Stimulated activated CD4-positive, alpha-beta T cell treated with anti-CD3 and anti-CD28 coated beads, Interleukin-1b, Interleukin-23, amount 100 ng/mL, for 48 hours (primary cell): Measurements from ENCODE around the gene KDM1B.
A peak's percentile ranks its signal among the peaks of the same experiment; 100 is the strongest.

Source experiments
- DNase-seq: peaks from one replicate; pipeline ENCODE4 v3.0.0-alpha.2; 2020

The KDM1B gene

GRCh38 chr6:18240230-18240629, 85.0 kb downstream of the KDM1B start:
- DNase-seq: no peak

DNA sequence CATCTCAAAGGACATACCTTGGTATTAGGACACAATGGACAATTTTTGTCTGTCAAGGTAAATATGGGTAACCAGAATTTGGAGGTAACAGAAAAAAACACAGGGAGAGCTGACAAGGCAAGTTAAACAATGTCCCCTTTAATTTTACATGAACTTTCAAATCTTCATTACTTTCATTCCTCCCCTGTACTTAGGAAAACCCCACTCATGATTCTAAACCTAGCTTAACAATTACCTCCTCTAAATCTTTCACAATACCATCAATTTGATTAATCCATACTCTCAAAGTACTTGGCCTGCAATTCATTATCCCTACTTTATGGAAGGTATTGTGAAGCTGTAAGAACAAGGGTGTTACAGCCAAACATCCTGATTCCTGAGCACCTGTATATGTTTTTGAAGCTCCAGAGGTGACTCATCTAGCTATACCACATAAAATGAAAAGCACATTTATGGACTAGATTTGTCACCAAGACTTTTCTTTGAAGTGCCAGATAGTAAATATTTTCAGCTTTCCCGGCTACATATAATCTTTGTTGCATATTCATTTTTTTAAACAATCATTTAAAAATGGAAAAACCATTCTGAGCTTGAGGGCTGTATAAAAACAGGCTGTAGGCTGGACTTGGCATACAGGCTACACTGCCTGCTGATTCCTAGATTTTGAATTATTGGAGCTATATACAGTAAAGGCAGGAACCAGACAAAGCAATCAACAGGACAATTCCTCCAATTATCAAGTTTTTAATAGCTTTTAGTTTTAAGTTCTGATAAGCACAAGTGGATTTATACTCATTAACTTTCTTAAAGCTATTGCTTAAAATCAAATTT, 86.2 kb downstream of the KDM1B start:
- DNase-seq: no peak

DNA sequence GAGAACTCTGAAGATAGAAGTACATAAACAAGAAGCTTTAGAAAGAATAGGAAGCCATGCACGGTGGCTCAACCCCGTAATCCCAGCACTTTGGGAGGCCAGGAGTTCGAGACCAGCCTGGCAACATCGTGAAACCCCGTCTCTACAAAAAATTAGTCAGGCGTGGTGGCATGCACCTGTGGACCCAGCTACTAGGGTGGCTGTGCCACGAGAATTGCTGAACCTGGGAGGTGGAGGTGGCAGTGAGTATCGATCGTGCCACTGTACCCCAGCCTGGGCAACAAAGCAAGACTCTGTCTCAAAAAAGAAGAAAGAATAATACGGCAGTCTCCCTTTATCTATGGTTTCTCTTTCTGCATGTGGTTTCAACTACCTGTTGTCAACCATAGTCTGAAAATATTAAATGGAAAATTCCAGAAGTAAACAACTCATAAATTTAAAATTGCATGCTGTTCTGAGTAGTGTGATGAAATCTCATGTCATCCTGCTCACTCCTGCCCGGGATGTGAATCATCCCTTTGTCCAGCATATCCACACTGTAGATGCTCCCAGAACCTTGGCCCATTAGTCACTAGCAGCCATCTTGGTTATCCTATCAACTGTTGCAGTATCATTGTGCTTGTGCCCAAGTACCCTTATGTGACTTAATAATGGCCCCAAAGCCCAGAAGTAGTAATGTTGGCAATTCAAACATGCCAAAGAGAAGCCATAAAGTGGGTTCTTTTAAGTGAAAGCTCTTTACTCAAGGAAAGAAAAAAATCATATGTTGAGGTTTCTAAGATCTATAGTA, 87.0 kb downstream of the KDM1B start:
- DNase-seq: no peak

DNA sequence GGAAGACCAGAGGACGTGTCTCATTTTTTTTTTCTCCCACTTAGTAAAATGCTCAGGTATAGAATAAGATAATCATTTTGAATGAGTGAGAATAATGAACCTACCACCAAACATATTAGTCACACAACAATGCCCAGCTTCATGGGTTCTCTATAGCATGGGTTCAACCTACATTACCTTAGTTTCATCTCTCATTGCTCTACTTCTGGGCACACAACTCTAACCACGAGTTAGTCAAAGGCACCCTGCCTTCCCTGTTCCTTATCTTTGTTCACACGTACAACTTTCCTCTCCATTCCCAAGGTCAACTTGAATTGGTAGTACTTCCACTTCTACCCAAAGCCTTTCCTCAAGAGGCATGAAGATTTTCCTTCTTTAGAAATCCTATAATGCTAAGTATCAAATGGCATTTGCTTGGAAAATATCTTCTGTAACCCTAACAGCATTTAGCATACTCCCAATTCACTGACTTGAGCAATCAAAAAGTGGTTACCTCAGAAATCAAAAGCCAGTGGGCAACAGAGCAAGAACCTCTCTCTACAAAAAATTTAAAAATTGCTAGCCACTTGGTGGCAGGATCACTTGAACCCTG, 88.2 kb downstream of the KDM1B start:
- DNase-seq: no peak

GRCh38 chr6:18244251-18244650, 89.0 kb downstream of the KDM1B start:
- no peak for DNase-seq

DNA sequence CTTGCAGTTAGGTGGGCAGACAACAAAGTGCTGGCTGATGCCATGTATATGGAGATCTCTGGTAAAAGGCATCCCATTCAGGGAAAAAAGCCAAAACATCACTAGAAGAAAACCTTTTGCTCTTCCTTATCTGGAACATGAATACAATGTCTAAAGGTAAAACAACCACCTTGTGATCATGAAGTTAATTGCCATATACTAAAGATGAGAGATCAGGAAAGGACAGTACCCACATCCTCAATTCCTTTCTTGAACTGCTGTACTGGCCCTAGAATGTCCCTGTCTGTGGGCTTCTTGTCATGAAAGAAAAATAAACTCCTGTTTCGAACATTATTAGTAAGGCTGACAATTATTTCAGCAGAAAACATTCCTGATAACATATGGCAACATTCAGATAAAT, 89.9 kb downstream of the KDM1B start:
- no peak for DNase-seq

DNA sequence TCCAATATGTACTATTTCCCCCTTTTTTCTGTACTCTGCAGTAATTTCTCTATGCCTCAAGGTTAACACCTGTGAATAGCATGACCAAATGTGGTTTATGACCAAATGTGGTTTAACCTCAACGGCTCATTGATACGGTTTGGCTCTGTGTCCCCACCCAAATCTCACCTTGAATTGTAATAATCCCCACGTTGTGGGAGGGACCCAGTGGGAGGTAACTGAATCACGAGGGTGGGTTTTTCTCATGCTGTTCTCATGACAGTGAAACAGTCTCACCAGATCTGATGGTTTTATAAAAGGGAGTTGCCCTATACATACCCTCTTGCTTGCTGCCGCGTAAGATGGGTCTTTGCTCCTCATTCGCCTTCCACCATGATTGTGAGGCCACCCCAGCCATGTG, 90.4 kb downstream of the KDM1B start:
- peak; percentile 53 for DNase-seq

GRCh38 chr6:18246205-18246604, 91.0 kb downstream of the KDM1B start:
- no peak for DNase-seq

- DNase-seq: no peak
These were observed 91.8 kb downstream of the KDM1B start for GRCh38 chr6:18247002-18247401.

DNA sequence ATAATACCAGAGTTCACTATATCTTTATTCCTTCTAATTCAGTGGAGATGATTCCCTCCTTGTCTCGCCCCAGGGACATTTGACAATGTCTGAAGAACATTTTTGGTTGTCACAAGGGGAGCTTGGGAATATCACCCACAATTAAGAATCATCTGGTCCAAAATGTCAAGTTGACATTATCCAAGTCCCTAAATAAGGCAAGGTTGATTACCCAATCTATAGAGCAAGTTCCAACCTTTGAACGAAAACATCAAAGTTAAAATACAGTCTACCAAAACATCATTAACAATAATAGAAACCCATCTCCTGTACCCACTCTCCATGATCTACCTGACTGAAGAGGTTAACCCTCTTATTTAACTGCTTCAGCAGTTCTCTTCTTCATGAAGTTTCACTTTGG, 93.5 kb downstream of the KDM1B start:
- no peak for DNase-seq

DNA sequence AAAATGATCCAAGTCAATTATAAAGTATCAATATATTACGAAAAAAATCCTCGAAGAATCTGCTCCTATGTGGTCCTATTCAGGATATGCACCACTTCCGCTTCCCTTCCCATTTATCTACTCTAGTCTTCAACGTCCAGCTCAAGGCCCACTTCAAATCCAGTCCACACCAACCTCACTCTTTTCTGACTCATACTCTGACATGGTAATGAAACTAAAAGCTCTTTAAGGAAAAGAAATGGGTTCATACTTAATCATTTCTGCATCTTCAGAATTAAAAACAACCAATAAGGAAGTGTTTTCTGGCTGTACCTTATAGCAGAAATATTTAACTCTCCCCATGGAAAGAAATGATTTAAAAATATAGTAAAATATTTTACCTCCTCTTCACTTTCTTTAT, 94.0 kb downstream of the KDM1B start:
- no peak for DNase-seq

DNA sequence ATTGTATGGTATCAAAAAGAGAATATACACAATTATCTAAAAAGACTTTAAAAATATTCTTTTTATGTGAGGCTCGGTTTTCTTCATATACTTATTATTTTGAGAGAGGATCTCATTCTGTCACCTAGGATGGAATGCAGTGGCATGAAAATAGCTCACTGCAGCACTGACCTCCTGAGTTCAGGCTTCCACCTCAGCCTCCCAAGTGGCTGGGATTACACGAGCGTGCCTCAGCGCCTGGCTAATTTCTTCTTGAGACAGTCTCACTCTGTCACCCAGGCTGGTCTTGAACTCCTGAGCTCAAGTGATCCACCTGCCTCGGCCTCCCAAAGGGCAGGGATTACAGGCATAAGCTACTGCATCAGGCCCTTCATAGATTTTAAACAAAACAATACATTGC, 98.4 kb downstream of the KDM1B start:
- DNase-seq: no peak

- DNase-seq: no peak
These were observed 99.6 kb downstream of the KDM1B start for GRCh38 chr6:18254793-18255192.

DNA sequence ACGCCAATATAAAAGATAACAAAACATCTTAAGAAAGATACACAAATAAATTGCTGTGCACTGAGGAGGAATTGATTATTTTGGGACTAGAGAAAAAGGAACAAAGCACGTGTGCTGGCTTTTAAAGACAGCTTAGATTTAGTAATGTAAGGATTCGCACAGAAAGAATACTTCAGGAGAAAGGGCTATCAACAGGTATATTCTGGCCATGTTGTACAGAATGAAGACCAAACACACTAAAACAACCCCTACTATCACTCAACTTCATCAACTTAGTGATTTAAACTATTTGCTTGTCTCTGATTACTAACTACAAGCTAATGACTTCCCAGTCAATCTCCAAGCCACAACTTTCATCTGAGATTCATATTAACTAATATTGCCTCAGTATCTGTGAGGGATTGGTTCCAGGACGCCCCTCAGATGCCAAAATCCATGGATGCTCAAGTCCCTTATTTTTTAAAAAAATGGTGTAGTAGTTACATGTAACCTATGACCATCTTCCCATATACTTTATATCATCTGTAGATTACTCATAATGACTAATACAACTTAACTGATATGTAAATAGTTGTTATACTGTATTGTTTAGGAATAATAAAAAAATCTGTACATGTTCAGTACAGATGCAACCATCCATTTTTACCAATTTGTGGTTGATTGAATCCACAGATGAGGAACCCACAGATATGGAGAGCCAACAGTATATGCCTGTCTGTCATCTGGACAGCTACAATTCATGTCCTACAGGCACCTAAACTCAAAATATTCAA, 104.6 kb downstream of the KDM1B start:
- DNase-seq: no peak

DNA sequence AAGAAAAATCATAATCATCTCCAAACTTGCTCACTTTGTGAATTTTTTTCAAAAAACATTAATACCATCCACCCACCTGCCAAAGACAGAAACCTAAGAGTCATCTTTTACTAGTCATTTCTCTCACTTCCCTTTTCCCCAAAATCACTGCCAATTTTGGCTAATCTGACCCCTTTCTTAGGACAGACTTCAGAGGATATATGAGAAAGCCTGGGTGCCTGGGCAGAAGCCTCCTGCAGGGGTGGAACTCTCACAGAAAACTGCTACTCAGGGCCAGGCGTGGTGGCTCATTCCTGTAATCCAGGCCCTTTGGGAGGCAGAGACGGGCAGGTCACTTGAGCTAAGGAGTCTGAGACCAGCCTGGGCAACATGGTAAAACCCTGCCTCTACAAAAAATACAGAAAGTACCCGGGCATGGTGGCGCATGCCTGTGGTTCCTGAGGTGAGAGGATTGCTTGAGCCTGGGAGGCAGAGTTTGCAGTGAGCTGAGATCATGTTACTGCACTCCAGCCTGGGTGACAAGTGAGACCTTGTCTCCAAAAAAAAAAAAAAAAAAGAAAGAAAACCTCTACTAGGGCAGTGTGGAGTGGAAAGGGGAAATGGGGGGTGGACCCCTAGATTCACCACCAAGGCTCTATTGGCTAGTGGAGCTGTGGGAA, 105.4 kb downstream of the KDM1B start:
- peak; percentile 54 for DNase-seq

GRCh38 chr6:18261877-18262276, 106.7 kb downstream of the KDM1B start:
- no peak for DNase-seq

DNA sequence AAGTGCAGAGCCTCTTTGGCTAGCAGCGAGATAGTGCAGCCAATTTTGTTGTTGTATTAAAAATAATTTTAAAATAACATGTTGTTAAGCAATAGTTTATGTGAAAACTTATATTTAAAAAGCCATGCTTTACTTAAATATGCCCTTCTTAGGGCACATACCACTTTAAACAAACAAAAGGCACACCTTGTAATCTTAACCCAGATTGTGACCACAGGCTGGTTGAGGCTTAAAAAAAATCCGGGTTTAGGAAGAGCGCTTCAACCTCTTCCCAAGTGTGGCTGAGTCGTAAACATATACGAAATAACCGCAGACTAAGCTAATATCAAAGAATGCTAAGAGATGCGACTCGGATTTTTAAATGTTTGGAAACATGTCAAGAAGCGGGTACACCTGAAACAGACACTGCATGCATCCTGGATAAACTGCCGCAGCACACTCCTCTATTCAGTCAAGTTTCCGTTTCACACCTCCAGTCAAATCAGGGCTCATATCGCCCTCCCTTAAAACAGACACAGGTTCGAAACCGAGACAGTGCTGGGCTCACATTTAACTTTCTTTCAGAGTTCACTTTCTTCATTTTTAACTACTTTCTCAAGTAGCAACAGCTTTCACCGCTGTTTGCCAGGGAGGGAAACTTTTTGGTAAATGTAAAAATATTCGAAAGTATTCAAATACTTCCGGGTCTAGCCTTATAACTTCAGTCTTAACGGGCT, 107.6 kb downstream of the KDM1B start:
- peak; percentile 55 for DNase-seq

DNA sequence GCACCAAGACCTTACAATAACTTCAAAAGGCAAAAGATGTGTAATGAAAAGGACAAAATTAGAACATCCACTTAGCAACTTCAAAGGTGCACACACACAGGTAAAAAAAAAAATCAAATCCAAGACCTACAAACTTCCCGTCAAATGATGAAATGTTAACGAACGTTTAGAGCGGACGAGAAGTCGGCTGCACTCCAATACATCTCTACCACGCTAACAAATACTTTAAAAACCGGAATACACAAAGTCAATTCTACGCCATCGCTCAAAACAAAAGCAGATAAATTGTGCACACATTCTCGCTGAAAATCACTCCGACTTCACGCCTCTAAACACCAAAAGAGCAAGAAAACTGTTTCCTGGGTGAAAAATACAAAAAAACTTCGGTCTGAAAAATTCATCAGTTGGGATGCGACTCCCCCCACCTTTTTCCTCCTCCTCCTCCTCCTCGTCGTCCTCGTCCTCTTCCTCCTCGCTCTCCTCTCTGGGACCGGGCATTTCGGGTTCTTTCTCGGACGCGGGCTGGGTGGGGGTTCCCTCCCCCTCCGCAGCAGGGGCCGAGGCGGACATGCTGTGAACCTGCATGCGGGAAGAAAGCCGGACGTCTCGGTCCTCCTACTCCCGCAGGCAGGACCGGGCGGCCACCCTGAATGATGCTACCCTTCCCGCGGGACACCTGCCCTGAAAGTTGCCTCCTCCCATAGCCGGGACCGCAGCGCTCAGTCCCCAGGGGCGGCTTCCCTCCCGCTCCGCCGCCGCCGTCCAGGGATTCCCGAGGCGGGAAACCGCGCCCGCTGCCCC, 108.4 kb downstream of the KDM1B start:
- DNase-seq: peak; percentile 35

DNA sequence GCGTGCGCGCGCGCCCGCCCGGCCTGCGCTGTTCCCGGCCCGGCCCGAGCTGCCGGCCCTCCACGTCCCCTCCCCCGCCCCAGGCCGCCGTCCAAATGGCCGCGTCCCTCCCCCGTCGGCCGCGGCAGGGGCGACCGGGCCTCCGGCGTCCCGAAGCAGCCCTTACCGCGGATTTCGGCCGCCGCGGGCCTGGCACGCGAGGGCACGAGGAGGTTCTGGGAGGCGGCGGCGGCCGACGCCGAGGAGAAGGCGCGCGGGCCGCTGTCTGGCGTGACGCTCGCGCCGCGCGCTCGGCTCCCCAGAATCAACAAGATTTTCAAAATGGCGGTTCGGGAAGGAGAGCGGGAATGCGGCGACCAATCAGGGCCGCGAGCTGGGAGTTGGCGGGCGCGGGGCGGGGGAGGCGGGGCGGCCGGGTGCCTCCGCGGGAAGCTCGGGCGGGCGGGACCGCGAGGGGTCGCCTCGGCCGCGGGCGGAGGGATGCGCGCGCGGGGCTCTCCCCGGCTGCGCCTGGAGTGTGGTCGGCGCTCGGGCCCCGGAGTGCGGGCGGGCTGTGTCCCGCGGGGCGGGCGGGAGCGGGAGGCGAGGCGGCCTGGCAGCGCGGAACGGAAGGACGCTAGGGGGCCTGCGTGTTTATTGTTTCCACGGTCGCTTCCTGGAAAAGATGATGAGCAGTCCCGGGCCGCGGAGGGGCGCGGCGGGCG, 109.1 kb downstream of the KDM1B start, which contains the start of gene DEK:
Gene DEK (minus strand): TSS at position 312 of the 704 bp plus-strand sequence. CDS start 543 bp downstream, outside the sequence.
- DNase-seq: peak; percentile 84

DNA sequence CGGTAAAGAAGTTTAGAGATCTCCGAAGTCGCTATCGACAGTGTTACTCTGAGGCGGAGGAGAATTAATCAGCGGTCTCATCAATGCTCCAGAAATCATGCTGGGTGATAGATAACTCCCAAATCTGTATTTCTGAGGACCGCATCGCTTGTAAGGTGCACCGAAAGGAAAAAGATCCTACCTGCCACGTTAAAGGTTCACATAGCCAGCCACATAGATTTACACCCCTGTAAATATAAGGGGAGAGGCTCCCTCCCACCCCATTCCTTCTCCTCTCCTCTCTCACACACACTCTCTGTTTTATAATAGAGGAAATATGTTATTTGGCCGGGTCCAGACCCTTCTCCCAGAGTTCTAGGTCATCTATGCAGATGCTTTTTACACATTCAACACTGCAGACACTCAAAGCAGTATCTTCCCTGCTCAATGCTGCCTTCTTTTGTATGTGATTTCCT, 109.7 kb downstream of the KDM1B start:
- DNase-seq: no peak
